GM20431 (cell line): Measurements from ENCODE around the gene DENND5A.
"Not testable (repeated sequence)": the region's sequence is repeated elsewhere in the genome, so short reads cannot be mapped to it uniquely, and the experiment has no call there.

Experiments
- in situ Hi-C: fragments of 300-500 bp; cut with MseI, MboI; formaldehyde crosslinking; loops from one replicate; pipeline ENCODE4 v1.15.0; 2020; ENCODE audit warnings: low sequenced_read_pairs; ENCODE audit not compliant: unreplicated experiment

Gene DENND5A

GRCh38 chr11:9118277-9118676 is 146.9 kb downstream of the DENND5A start:
- in situ Hi-C loops, result no loop called here

- in situ Hi-C loops, result no loop called here
These were observed 153.1 kb downstream of the DENND5A start for GRCh38 chr11:9112075-9112474.

- in situ Hi-C loops, result no loop called here
These were observed 155.1 kb downstream of the DENND5A start for GRCh38 chr11:9109858-9110731.

- in situ Hi-C loops, result no loop called here
These were observed 160.6 kb downstream of the DENND5A start for GRCh38 chr11:9104580-9104979.

DNA sequence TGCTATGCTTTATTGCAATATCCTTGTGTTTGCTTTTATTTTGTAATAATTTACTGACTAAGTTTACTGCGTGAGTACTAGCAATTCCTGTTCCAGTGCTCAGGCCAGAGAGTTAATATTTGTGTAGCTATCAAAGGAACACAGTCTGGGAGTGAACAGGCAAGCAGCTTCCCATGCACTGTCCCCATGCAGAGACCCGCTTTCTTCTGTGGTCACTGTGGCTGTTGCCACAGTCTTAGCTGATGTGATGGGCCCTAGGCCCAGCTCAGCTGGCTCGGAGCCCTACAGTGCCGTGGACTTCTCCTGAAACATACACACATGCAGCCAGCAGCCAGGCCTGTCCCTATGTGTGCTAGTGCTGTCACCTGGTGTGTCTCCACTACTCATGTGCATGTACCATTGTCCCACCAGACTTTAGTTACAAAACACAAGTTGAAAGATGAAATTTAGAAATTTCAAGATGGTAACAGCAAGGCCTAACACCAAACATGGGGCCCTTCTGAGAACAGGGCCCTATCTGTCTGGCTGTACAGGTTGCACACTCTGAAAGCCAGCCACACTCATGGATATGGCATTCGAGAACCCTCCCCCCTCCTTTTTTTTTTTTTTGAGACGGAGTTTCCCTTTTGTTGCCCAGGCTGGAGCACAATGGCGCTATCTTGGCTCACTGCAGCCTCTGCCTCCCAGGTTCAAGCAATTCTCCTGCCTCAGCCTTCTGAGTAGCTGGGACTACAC is 161.4 kb downstream of the DENND5A start:
- in situ Hi-C loops, result no loop called here

GRCh38 chr11:9099617-9100016 is 165.5 kb downstream of the DENND5A start:
- in situ Hi-C loops, result no loop called here

DNA sequence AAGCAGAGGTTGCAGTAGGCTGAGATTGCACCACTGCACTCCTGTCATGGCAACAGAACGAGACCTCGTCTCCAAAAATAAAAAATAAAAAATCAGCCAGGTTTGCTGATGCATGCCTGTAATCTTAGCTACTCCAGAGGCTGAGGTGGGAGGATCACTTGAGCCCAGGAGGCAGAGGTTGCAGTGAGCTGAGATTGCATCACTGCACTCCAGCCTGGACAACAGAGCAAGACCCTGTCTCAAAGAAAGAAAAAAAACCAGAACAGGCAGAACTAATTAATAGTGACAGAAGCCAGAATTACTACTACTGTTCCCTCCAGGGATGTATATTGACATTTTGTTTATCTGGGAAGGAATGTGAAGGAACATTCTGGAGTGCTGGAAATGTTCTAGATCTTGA is 166.7 kb downstream of the DENND5A start:
- in situ Hi-C loops, result not testable (repeated sequence)

GRCh38 chr11:9097186-9097943 is 167.8 kb downstream of the DENND5A start:
- in situ Hi-C loops, result not testable (repeated sequence)

- in situ Hi-C loops, result no loop called here
These were observed 168.7 kb downstream of the DENND5A start for GRCh38 chr11:9096427-9096826.

DNA sequence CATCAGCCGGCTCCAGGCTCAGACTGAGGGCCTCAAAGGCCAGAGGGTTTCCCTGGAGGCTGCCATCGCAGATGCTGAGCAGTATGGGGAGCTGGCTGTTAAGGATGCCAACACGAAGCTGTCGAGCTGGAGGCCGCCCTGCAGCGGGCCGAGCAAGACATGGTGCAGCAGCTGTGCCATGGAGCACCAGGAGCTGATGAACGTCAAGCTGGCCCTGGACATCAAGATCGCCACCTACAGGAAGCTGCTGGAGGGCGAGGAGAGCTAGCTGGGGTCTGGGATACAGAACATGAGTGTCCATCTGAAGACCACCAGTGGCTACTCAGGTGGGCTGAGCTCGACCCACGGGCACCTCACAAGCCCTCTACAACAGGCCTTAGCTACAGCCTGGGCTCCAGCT is 169.7 kb downstream of the DENND5A start:
- in situ Hi-C loops, result no loop called here

DNA sequence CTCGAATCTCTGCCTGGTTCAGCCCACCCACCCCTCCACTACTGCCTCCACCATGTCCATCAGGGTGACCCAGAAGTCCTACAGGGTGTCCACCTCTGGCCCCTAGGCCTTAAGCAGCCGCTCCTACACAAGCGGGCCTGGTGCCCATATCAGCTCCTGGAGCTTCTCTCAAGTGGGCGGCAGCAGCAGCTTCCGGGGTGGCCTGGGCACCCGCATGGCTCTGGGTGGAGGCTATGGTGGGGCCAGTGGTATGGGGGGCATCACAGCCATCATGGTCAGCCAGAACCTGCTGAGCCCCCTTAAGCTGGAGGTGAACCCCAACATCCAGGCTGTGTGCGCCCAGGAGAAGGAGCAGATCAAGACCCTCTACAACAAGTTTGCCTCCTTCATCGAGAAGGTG is 170.7 kb downstream of the DENND5A start:
- in situ Hi-C loops, result no loop called here

GRCh38 chr11:9092853-9093778 is 172.0 kb downstream of the DENND5A start:
- in situ Hi-C loops, result no loop called here

- in situ Hi-C loops, result no loop called here
These were observed 173.1 kb downstream of the DENND5A start for GRCh38 chr11:9092072-9092471.

- in situ Hi-C loops, result no loop called here
These were observed 173.9 kb downstream of the DENND5A start, which contains the start of gene SCUBE2 for GRCh38 chr11:9091044-9091922. Gene SCUBE2, minus strand, starts transcription at chr11:9091599. Its CDS starts 71 bp downstream, at chr11:9091528.

- in situ Hi-C loops, result no loop called here
These were observed 174.6 kb downstream of the DENND5A start for GRCh38 chr11:9090488-9091043.

DNA sequence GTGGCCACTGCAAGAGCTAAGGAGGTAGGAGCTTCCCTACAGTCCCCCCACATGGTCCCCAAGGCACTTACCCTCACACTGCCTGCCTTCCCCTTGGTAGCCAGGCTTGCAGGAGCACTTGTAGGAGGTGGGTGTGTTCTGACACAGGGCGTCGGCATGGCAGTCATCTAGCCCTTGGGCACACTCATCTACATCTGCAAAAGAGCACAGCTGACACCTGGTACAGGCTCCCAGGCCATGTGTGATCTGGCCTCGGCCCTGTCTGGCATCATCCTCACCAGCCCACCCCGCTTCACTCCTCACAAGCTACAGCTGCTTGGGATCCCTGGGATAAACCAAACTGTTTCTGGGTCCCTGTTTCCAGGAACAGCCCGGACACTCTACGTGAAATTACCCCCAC is 175.5 kb downstream of the DENND5A start:
- in situ Hi-C loops, result no loop called here

GRCh38 chr11:9089061-9089460 is 176.1 kb downstream of the DENND5A start:
- in situ Hi-C loops, result no loop called here
